ENCODE results near the gene MUC5AC. TPM values are rescaled to one million over a fixed set of nuclear protein-coding genes. Genes with fewer than 3 reads are reported as not detected.

MUC5AC gene
- total RNA-seq, 4 donors from 2014 or later = not detected

DNA sequence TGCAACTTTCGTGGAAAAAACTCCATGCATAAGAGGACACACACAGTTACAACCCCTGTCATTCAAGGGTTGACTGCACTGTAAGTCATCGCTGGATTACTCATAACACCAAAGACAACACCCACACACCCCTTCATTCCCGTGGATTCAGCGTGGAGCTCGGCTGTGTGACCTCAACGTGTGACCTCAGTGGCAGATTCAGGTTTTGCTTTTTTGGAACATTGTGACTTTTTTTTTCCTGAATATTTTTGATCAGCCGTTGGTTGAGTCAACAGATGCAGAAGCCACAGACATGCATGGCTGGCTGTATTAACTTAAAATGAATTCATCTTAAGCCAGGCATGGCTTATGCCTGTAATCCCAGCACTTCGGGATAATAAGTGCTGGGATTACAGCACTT is 19.7 kb upstream of the MUC5AC start:
- in situ Hi-C loops (cut with MboI; ENCODE audit: low pct_ligation_motif_present in 1 of 4, low pct_unique_long_range_greater_than_20kb in 1 of 4, low sequenced_read_pairs in 3 of 4) = no loop called here
- H3K27me3 ChIP-seq = peaks cover 6% of the 10 kb centered on the region
- intact Hi-C loops (cut with DNase I; ENCODE audit: low total_unique reads) = no loop called here
- peaks cover 15 to 23% of the 10 kb centered on the region in 2 donors for H3K9me3 ChIP-seq
- DNase-seq = no peak
- 57 to 68% methylated on average over 1 to 8 of the region's 8 CpGs for WGBS, 2 donors (ENCODE audit: low coverage in 1 of 2)
- H3K27ac ChIP-seq = no peak overlapping the region
- no peaks in the 10 kb centered on the region for H3K36me3 ChIP-seq
- no peaks in the 10 kb centered on the region for H3K4me1 ChIP-seq
- no peak overlapping the region for H3K4me3 ChIP-seq
- TF ChIP-seq EP300 (IDR thresholded peaks at IDR 0.05; ENCODE audit: low read depth) = no peak
- TF ChIP-seq, protein P1, sequence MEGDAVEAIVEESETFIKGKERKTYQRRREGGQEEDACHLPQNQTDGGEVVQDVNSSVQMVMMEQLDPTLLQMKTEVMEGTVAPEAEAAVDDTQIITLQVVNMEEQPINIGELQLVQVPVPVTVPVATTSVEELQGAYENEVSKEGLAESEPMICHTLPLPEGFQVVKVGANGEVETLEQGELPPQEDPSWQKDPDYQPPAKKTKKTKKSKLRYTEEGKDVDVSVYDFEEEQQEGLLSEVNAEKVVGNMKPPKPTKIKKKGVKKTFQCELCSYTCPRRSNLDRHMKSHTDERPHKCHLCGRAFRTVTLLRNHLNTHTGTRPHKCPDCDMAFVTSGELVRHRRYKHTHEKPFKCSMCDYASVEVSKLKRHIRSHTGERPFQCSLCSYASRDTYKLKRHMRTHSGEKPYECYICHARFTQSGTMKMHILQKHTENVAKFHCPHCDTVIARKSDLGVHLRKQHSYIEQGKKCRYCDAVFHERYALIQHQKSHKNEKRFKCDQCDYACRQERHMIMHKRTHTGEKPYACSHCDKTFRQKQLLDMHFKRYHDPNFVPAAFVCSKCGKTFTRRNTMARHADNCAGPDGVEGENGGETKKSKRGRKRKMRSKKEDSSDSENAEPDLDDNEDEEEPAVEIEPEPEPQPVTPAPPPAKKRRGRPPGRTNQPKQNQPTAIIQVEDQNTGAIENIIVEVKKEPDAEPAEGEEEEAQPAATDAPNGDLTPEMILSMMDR (IDR thresholded peaks at IDR 0.05) = no peak
- no peak for TF ChIP-seq POLR2AphosphoS5 (IDR thresholded peaks at IDR 0.05)
- no peak for TF ChIP-seq POLR2A (IDR thresholded peaks at IDR 0.05)

DNA sequence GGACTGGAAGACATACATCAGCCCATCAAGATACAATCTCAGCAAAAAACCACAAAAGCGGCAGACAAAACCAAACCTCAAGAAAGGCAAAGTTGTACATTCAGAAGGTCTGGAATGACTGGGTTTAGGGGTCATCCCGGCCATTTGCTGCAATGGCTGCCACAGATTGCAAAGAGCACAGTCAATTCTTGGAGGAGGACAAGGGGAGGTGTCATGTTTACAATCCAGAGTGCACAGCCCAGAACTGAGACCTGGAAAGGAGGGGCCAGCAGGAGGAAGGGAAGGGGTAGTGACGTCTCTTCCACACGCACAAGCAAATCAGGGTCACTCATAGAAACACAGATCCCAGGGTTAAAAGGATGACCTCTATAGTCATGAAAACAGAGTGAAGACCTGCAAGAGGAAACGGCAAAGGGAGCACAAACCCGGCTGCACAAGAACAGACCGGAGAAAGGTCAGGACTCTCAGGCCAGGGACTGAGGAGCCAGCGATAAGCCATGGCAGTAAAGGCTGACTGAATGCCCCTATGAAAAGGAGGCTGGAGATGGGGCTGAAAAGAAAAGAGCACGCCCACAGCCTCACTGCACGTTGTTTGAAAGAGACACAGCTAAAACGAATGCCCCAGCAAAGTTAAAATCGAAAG is 18.2 kb upstream of the MUC5AC start:
- DNase-seq = peak; percentile 7

DNA sequence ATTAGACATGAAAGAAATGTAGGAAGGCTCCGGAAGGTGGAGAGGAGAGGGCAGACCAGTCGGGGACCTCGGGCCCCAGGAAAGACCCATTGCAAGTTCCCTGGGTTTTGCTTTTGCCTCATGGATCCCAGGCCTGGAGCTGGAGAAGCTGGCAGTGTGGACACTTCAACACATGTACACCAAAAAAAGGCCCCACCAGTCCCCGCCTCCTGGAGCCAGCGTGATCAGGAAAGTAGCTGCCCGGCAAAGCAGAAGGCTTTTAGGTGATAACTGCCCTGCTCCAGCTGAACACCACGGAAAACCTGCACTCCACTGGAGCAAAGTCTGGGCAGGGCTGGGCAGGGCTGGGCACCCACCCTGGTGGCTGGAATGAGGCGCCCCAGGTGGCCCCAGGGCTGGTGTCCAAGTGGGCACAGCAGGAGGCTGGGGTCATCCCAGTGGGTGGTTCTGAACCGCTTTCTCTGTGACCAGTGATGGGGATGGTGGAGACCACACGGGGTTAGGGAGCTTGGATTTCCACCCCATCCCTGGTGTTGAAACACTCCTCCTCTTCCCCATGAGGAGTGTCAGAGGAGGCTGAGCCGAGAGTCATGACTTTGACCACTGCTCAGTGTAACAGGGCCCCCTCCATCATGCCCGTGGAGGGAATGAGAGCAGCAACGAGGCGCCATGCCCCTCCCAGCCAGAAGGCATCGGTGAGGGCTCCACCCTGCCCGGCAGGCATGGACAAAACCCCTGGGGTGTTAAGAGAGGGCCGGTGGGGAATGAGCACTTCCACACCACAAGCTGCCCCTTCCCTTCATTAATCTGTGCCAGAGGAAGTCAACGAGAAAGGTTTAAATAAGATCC is 16.9 kb upstream of the MUC5AC start:
- Histone ChIP-seq H3K4me1 (no peaks in the 10 kb centered on the region), H3K36me3 (no peaks in the 10 kb centered on the region), H3K4me3 (no peak overlapping the region), H3K27me3 (peaks cover 6% of the 10 kb centered on the region), H3K9me3 (no peaks in the 10 kb centered on the region), H3K27ac (no peak overlapping the region)
- intact Hi-C loops (cut with DNase I; ENCODE audit: low total_unique reads) = no loop called here
- no peak for DNase-seq
- in situ Hi-C loops (cut with MboI; ENCODE audit: low pct_ligation_motif_present in 1 of 4, low pct_unique_long_range_greater_than_20kb in 1 of 4, low sequenced_read_pairs in 3 of 4) = no loop called here
- TF ChIP-seq POLR2A (IDR thresholded peaks at IDR 0.05) (no peak), EP300 (IDR thresholded peaks at IDR 0.05; ENCODE audit: low read depth) (no peak), POLR2AphosphoS5 (IDR thresholded peaks at IDR 0.05) (no peak)
- TF ChIP-seq, protein P1 (IDR thresholded peaks at IDR 0.05) = no peak
- WGBS, 2 donors (ENCODE audit: low coverage in 1 of 2) = 78 to 82% methylated on average over 3 to 18 of the region's 18 CpGs

More for the DNA sequence above, 18.2 kb upstream of the MUC5AC start:
- TF ChIP-seq EP300 (IDR thresholded peaks at IDR 0.05; ENCODE audit: low read depth) (no peak), POLR2A (IDR thresholded peaks at IDR 0.05) (no peak), POLR2AphosphoS5 (IDR thresholded peaks at IDR 0.05) (no peak)
- TF ChIP-seq, protein P1 (IDR thresholded peaks at IDR 0.05) = no peak
- Histone ChIP-seq H3K9me3 (peaks cover 8 to 12% of the 10 kb centered on the region in 2 donors), H3K36me3 (no peaks in the 10 kb centered on the region), H3K27me3 (peaks cover 6% of the 10 kb centered on the region), H3K27ac (no peak overlapping the region), H3K4me3 (no peak overlapping the region), H3K4me1 (no peaks in the 10 kb centered on the region)
- intact Hi-C loops (cut with DNase I; ENCODE audit: low total_unique reads) = no loop called here
- WGBS, 2 donors (ENCODE audit: low coverage in 1 of 2) = 20 to 45% methylated on average over 5 to 12 of the region's 12 CpGs
- in situ Hi-C loops (cut with MboI; ENCODE audit: low pct_ligation_motif_present in 1 of 4, low pct_unique_long_range_greater_than_20kb in 1 of 4, low sequenced_read_pairs in 3 of 4) = no loop called here

DNA sequence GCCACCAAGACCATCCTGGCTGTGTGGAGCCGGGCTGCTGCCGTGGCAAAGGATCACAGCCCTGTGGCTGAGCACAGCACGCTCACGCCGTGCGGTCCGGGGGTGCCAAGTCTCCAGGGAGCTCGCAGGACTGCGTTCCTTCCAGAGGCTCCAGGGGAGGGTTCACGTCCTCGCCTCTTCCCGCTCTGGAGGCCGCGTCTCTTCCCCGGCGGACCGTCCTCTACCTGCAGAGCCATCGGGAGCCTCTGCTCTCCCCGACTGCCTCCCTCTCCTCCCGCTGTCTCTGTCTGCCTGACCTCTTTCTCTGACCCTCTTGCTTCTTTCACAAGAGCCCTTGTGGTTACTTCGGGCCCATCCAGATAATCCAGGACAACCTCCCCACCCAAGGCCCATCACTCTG is 11.4 kb upstream of the MUC5AC start:
- in situ Hi-C loops (cut with MboI; ENCODE audit: low pct_ligation_motif_present in 1 of 4, low pct_unique_long_range_greater_than_20kb in 1 of 4, low sequenced_read_pairs in 3 of 4) = no loop called here
- H3K4me3 ChIP-seq = no peak overlapping the region
- DNase-seq = peak; percentile 6
- TF ChIP-seq POLR2A (IDR thresholded peaks at IDR 0.05) (no peak), EP300 (IDR thresholded peaks at IDR 0.05; ENCODE audit: low read depth) (no peak), POLR2AphosphoS5 (IDR thresholded peaks at IDR 0.05) (no peak)
- TF ChIP-seq, protein P1 (IDR thresholded peaks at IDR 0.05) = no peak
- no peak overlapping the region for H3K27ac ChIP-seq
- H3K9me3 ChIP-seq = no peaks in the 10 kb centered on the region
- no peaks in the 10 kb centered on the region for H3K36me3 ChIP-seq
- intact Hi-C loops (cut with DNase I; ENCODE audit: low total_unique reads) = no loop called here
- 93 to 100% methylated on average over 2 to 21 of the region's 21 CpGs for WGBS, 2 donors (ENCODE audit: low coverage in 1 of 2)
- H3K4me1 ChIP-seq = no peaks in the 10 kb centered on the region
- H3K27me3 ChIP-seq = no peaks in the 10 kb centered on the region

Data from transverse colon (tissue), 4 donors.